ENCODE results near the gene NDUFB10.
"Not testable (repeated sequence)": the region's sequence is repeated elsewhere in the genome, so short reads cannot be mapped to it uniquely, and the experiment has no call there.

The NDUFB10 gene

DNA sequence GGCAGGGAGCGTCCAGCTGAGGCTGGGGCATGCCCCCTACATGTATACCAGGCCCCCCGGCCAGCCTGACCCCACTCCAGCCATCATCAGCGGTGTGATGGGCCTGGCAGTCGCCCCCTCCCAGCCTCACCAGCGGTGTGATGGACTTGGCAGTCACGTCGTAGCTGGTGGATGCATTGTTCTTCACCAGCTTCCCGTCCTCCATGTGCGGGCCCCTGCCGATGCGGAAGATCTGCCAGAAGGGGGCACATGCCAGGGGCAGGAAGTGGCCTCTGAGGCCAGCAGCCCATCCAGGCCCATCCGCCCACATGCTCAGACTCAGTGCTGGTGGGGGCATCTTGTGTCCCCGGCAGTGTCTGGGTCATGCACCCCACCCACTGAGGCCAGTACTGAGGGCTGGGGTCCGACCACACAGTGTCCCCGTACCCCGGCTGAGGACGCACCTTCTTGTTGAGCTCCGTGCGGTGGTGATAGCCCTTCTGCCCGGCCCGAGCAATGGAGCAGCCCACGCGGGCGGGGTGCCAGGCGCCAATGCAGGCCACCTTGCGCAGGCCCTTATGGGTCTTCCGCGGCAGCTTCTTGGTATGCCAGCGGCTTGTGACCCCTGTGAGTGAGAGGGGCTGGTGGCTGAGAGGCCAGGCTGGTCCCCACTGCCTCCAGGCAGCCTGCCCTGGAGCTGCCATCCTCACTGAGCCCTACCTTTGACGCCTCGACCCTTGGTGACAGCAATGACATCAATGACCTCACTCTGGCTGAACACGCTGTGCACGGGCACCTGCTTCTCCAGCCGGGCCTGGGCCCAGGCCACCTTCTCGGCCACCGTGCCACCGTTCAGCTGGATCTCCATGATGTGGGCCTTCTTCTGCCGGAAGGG, 12.6 kb upstream of the NDUFB10 start:
- DNase-seq (ENCODE audit: low read depth), result no peak

DNA sequence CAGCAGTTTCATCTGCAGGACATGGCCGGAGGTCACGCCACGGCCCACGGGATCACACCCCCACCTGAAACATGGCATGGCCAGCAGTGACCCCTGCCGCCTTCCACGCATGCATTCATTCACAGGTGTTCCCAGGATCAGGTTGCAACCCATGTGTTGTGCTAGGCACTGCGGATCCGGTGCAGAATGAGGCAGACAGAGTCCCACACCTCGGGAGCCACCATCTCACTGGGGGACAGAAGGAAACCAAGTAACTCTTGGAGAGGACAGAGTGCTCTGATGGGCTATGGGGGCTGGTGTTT, 12.0 kb upstream of the NDUFB10 start:
- DNase-seq (ENCODE audit: low read depth), result no peak

DNA sequence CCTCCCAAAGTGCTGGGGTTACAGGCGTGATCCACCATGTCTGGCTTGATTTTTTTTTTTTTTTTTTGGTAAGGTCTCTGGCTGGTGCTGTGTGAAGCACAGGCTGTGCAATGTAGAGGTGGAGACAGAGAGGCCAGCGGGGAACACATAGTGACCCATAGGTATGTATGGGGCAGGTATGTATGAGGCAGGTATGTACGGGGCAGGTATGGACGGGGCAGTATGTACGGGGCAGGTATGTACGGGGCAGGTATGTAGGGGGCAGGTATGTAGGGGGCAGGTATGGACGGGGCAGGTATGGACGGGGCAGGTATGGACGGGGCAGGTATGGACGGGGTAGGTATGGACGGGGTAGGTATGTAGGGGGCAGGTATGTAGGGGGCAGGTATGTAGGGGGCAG, 9.8 kb upstream of the NDUFB10 start:
- no peak for DNase-seq (ENCODE audit: low read depth)

GRCh38 chr16:1950047-1950446, 9.3 kb upstream of the NDUFB10 start:
- no peak for DNase-seq (ENCODE audit: low read depth)

- no peak for DNase-seq (ENCODE audit: low read depth)
Measured at GRCh38 chr16:1950559-1950958, 8.8 kb upstream of the NDUFB10 start.

DNA sequence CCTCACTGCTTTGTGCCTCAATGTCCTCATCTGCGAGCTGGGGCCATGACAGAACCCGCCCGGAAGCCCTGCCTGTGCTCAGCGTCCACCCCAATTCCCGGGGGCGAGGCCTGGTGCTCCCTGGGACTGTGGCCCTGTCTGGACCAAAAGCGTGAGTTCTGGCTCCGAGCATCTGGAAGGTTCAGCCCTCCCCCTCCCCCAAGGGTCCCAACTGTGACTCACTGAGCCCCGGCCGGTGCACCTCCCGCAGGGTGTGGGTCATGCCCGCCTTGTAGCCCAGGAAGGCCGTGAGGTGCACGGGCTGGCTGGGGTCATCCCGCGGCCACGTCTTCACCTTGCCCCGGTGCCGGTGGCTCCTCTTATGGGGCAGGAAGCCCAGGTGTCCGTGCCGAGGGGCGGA, 5.6 kb upstream of the NDUFB10 start:
- no peak for DNase-seq (ENCODE audit: low read depth)

- DNase-seq (ENCODE audit: low read depth), result not testable (repeated sequence)
Measured at GRCh38 chr16:1957434-1958142, 1.8 kb upstream of the NDUFB10 start.

- not testable (repeated sequence) for DNase-seq (ENCODE audit: low read depth)
Measured at GRCh38 chr16:1958143-1958491, 1.2 kb upstream of the NDUFB10 start.

- no peak for DNase-seq (ENCODE audit: low read depth)
Measured at GRCh38 chr16:1958715-1959268, 546 bp upstream of the NDUFB10 start.

GRCh38 chr16:1960665-1961630, 1.6 kb downstream of the NDUFB10 start:
- DNase-seq (ENCODE audit: low read depth), result peak; percentile 49

- DNase-seq (ENCODE audit: low read depth), result no peak
Measured at GRCh38 chr16:1961651-1962067, 2.3 kb downstream of the NDUFB10 start.

GRCh38 chr16:1962161-1963153, 3.1 kb downstream of the NDUFB10 start:
- DNase-seq (ENCODE audit: low read depth), result not testable (repeated sequence)

- no peak for DNase-seq (ENCODE audit: low read depth)
Measured at GRCh38 chr16:1963806-1964505, 4.6 kb downstream of the NDUFB10 start.

DNA sequence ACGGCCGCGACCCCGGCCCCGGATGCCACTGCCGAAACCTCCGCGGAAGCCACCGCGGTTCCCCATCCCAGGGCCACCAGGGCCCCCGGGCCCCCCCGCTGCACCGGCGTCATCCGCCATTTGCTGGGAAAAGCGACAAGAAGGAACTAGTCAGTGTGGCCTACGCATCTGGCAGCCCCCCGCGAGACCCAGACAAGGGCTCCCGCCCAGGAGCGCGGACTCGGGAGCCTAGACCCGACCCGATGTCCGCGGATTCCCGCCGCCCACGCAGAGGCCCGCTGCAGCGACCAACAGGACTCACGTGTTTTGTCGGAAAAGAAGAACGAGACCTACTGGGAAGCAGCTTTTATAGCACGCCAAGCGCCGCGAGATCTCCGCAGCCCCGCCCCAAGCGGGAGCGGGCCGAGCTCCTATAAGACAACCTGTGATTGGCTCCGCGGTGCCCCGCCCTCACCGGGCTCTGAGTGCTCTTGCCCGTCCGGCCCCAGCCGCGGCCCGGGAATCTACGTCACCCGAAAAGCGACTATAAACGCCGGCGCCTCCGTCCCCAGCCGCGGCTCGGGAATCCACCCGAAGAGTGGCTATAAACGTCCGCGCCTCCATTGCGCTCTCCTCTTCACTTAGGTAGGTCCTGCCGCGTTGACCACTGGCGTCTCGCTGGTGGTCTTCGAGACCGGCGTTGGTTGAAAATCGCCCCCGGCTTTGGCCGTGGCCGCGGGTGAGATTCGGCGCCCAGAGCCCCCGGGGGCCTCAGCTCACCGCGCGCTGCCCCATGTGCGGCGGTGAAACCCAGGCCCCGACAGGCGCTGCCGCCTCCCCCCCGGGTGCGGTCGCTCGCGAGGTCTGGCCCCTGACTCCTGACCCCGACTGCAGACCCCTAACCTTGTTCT, 5.4 kb downstream of the NDUFB10 start, which contains the start of gene RPS2:
RPS2 (minus strand) TSS at position 321 of the 890 bp plus-strand sequence; CDS start at position 120, 201 bp downstream.
- DNase-seq (ENCODE audit: low read depth), result peak; percentile 96

DNA sequence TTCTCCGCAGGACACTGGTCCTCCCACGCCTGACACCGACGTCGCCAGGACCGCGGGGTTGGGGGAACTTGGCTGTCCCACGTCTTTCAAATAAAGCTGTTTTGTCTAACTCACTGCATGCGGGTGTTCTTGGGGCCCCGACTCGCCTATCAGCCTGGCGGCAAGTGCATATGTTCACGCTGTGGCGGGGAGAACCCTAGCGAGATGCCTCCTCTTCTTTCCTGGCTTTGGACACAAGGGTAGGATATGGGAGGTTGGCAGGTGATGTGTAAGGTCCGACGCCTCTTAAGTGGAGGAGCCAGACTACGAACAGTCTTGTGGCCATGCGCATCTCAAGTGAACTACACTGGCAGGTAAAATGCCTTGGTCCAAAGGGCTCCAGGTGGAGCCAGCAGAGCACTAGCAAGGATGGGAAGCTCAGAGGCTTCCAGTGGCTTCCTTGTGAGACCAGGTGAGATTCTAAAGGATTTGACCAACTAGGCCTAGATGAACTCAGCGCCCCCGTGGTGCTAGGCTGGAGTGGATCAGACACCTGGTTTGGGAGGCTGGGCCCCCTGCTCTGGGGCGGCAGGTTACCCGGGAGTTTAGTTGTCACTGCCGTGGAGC, 6.2 kb downstream of the NDUFB10 start:
- no peak for DNase-seq (ENCODE audit: low read depth)

DNA sequence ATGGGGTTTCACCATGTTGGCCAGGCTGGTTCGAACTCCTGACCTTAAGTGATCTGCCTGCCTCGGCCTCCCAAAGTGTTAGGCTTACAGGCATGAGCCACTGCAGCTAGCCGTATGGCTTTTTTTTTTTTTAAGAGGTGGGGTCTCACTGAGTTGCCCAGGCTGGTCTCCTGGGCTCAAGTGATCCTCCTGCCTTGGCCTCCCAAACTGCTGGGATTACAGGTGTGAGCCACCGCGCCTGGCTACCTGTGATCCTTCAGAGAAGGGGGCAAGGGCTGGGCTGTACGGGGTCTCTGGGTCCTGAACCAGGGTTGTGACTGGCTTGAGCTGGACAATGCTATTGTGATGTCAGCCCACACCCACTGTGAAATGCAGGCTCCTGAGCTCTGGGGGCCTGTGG, 7.1 kb downstream of the NDUFB10 start, which contains the start of gene RNF151:
RNF151 (plus strand) TSS at position 397 of the 400 bp plus-strand sequence. CDS start 26 bp downstream, outside the sequence.
- DNase-seq (ENCODE audit: low read depth), result no peak

DNA sequence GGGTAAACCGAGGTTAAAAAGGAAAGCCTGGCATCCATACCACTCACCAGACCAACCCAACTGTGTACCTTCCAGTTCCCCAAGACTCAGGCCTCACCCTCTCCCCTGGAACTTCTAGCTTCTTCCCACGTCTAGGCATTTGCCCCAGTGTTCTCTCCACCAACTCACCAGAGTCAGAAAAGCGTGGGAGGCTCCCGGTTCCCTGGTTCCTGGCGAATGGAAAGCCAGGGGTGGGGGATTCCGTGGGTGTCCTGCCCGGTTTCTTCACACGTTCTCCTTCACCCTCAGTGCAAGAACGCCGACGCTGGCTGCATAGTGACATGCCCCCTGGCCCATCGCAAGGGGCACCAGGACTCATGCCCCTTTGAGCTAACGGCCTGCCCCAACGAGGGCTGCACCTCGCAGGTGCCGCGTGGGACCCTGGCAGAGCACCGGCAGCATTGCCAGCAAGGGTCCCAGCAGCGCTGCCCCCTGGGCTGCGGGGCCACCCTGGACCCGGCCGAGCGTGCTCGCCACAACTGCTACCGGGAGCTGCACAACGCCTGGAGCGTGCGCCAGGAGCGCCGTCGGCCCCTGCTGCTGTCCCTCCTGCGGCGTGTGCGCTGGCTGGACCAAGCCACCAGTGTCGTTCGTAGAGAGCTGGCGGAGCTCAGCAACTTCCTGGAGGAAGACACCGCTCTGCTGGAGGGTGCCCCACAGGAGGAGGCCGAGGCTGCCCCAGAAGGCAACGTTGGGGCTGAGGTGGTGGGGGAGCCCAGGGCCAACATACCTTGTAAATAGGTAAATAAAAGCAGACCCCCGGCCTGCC, 9.0 kb downstream of the NDUFB10 start:
- no peak for DNase-seq (ENCODE audit: low read depth)

All from activated T-cell treated with anti-CD3 and anti-CD28 coated beads for 24 hours (primary cell).